ENCODE measurements around the gene DUSP7.
A peak's percentile ranks its signal among the peaks of the same experiment; 100 is the strongest.

The DUSP7 gene

GRCh38 chr3:52061121-52061910, 4.9 kb upstream of the DUSP7 start:
- H3K4me2 ChIP-seq (ENCODE audit: low read length, poor library complexity, severe bottlenecking): no peak overlapping the region
- DNase-seq: no peak

GRCh38 chr3:52059781-52060180, 3.4 kb upstream of the DUSP7 start:
- Histone ChIP-seq H3K4me2 (ENCODE audit: low read length, poor library complexity, severe bottlenecking) (no peak overlapping the region), H3K36me3 (ENCODE audit: control insufficient read depth in 1 of 2, insufficient read depth in 2 of 2, low read depth in 1 of 2, low read length in 2 of 2) (no peaks in the 10 kb centered on the region), H3K9ac (ENCODE audit: low read length) (no peak overlapping the region), H2BK12ac (ENCODE audit: low read length in 2 of 2) (no peak overlapping the region), H2BK15ac (ENCODE audit: low read depth, poor library complexity, severe bottlenecking) (no peak overlapping the region), H3K4me3 (ENCODE audit: insufficient read depth in 1 of 2, low read depth in 1 of 2, low read length in 2 of 2) (no peak overlapping the region), H4K91ac (ENCODE audit: low read length) (no peak overlapping the region), H3K4ac (ENCODE audit: low read depth in 1 of 2, low read length in 2 of 2) (no peak overlapping the region), H3K9me3 (ENCODE audit: control insufficient read depth, low read length) (no peaks in the 10 kb centered on the region), H2AK5ac (ENCODE audit: low read length, severe bottlenecking) (no peak overlapping the region), H3K27ac (ENCODE audit: low read length, poor library complexity, severe bottlenecking) (no peak overlapping the region), H2BK120ac (ENCODE audit: low read depth, low read length) (no peak overlapping the region), H2AFZ (ENCODE audit: low read depth, low read length) (no peak overlapping the region), H3K79me1 (replicated peaks; ENCODE audit: low read length, poor library complexity, severe bottlenecking) (no peaks in the 10 kb centered on the region), H3K4me1 (ENCODE audit: control insufficient read depth, insufficient read depth, low read depth, low read length) (peaks cover 23% of the 10 kb centered on the region), H2BK5ac (ENCODE audit: low read depth, low read length, poor library complexity, severe bottlenecking) (no peak overlapping the region), H4K8ac (ENCODE audit: low read length) (no peak overlapping the region), H3K18ac (ENCODE audit: low read depth in 1 of 2, low read length in 2 of 2) (no peak overlapping the region), H3K27me3 (ENCODE audit: control insufficient read depth in 1 of 2, insufficient read depth in 1 of 2, low read length in 2 of 2) (no peaks in the 10 kb centered on the region), H3K14ac (ENCODE audit: low read length in 2 of 2) (no peak overlapping the region), H3K23ac (ENCODE audit: low read length in 2 of 2) (no peak overlapping the region)
- 88% methylated on average over 6 of the region's 7 CpGs for WGBS
- DNase-seq: no peak

More at GRCh38 chr3:52061121-52061910, 4.9 kb upstream of the DUSP7 start:
- Histone ChIP-seq H2BK5ac (ENCODE audit: low read depth, low read length, poor library complexity, severe bottlenecking) (no peak overlapping the region), H2BK15ac (ENCODE audit: low read depth, poor library complexity, severe bottlenecking) (no peak overlapping the region), H3K27ac (ENCODE audit: low read length, poor library complexity, severe bottlenecking) (no peak overlapping the region), H3K4ac (ENCODE audit: low read depth in 1 of 2, low read length in 2 of 2) (no peak overlapping the region), H4K8ac (ENCODE audit: low read length) (no peak overlapping the region), H3K79me1 (replicated peaks; ENCODE audit: low read length, poor library complexity, severe bottlenecking) (no peaks in the 10 kb centered on the region), H3K9ac (ENCODE audit: low read length) (no peak overlapping the region), H2BK120ac (ENCODE audit: low read depth, low read length) (no peak overlapping the region), H3K23ac (ENCODE audit: low read length in 2 of 2) (no peak overlapping the region), H3K18ac (ENCODE audit: low read depth in 1 of 2, low read length in 2 of 2) (no peak overlapping the region), H3K9me3 (ENCODE audit: control insufficient read depth, low read length) (no peaks in the 10 kb centered on the region), H2BK12ac (ENCODE audit: low read length in 2 of 2) (no peak overlapping the region), H2AK5ac (ENCODE audit: low read length, severe bottlenecking) (no peak overlapping the region), H3K36me3 (ENCODE audit: control insufficient read depth in 1 of 2, insufficient read depth in 2 of 2, low read depth in 1 of 2, low read length in 2 of 2) (no peaks in the 10 kb centered on the region), H2AFZ (ENCODE audit: low read depth, low read length) (no peak overlapping the region), H3K14ac (ENCODE audit: low read length in 2 of 2) (peak overlapping the region in 1 of 2 experiments; percentile 29), H3K27me3 (ENCODE audit: control insufficient read depth in 1 of 2, insufficient read depth in 1 of 2, low read length in 2 of 2) (no peaks in the 10 kb centered on the region), H3K4me1 (ENCODE audit: control insufficient read depth, insufficient read depth, low read depth, low read length) (peaks cover 22% of the 10 kb centered on the region), H4K91ac (ENCODE audit: low read length) (no peak overlapping the region), H3K4me3 (ENCODE audit: insufficient read depth in 1 of 2, low read depth in 1 of 2, low read length in 2 of 2) (no peak overlapping the region)
- 75% methylated on average over 3 of the region's 4 CpGs for WGBS

GRCh38 chr3:52057812-52058495, 1.6 kb upstream of the DUSP7 start:
- H4K8ac ChIP-seq (ENCODE audit: low read length): peak overlapping the region; percentile 90

More at GRCh38 chr3:52057812-52058495, 1.6 kb upstream of the DUSP7 start:
- peak overlapping the region in 1 of 2 experiments; percentile 76 for H2BK12ac ChIP-seq (ENCODE audit: low read length in 2 of 2)
- H3K79me1 ChIP-seq (replicated peaks; ENCODE audit: low read length, poor library complexity, severe bottlenecking): no peaks in the 10 kb centered on the region
- WGBS: 70% methylated on average over 14 of the region's 14 CpGs
- H3K4ac ChIP-seq (ENCODE audit: low read depth in 1 of 2, low read length in 2 of 2): peak overlapping the region; percentile 76 to 81
- no peak overlapping the region for H3K23ac ChIP-seq (ENCODE audit: low read length in 2 of 2)
- peak overlapping the region; percentile 6 for H2BK120ac ChIP-seq (ENCODE audit: low read depth, low read length)
- peak overlapping the region; percentile 83 for H3K4me2 ChIP-seq (ENCODE audit: low read length, poor library complexity, severe bottlenecking)
- peak overlapping the region in 1 of 2 experiments; percentile 93 for H3K14ac ChIP-seq (ENCODE audit: low read length in 2 of 2)
- peak overlapping the region; percentile 65 for H2AK5ac ChIP-seq (ENCODE audit: low read length, severe bottlenecking)
- H3K27me3 ChIP-seq (ENCODE audit: control insufficient read depth in 1 of 2, insufficient read depth in 1 of 2, low read length in 2 of 2): no peaks in the 10 kb centered on the region
- H3K4me1 ChIP-seq (ENCODE audit: control insufficient read depth, insufficient read depth, low read depth, low read length): peaks cover 39% of the 10 kb centered on the region
- H3K9me3 ChIP-seq (ENCODE audit: control insufficient read depth, low read length): no peaks in the 10 kb centered on the region
- peaks cover 9 to 14% of the 10 kb centered on the region in 2 experiments for H3K36me3 ChIP-seq (ENCODE audit: control insufficient read depth in 1 of 2, insufficient read depth in 2 of 2, low read depth in 1 of 2, low read length in 2 of 2)
- H2AFZ ChIP-seq (ENCODE audit: low read depth, low read length): peak overlapping the region; percentile 90
- peak overlapping the region; percentile 84 for H3K9ac ChIP-seq (ENCODE audit: low read length)
- no peak overlapping the region for H2BK5ac ChIP-seq (ENCODE audit: low read depth, low read length, poor library complexity, severe bottlenecking)
- H3K18ac ChIP-seq (ENCODE audit: low read depth in 1 of 2, low read length in 2 of 2): peak overlapping the region; percentile 74 to 94
- peak overlapping the region; percentile 79 for H4K91ac ChIP-seq (ENCODE audit: low read length)
- H2BK15ac ChIP-seq (ENCODE audit: low read depth, poor library complexity, severe bottlenecking): peak overlapping the region; percentile 73
- H3K4me3 ChIP-seq (ENCODE audit: insufficient read depth in 1 of 2, low read depth in 1 of 2, low read length in 2 of 2): peak overlapping the region in 1 of 2 experiments; percentile 87
- no peak overlapping the region for H3K27ac ChIP-seq (ENCODE audit: low read length, poor library complexity, severe bottlenecking)
- no peak for DNase-seq

Measured in mesenchymal stem cell (in vitro differentiated cells and primary cell).